GM04504 (cell line): ENCODE data around the gene YOD1.

Experiments used
- DNase-seq: peaks from one replicate; pipeline ENCODE4 v3.0.0-alpha.2; 2012; ENCODE audit warnings: low read depth

YOD1 gene

GRCh38 chr1:207025146-207025880 lies 25.7 kb downstream of the YOD1 start:
- no peak for DNase-seq

GRCh38 chr1:207024202-207025145 lies 26.5 kb downstream of the YOD1 start:
- no peak for DNase-seq

- DNase-seq, result no peak
Measured at GRCh38 chr1:207022996-207023679, 27.9 kb downstream of the YOD1 start.

- no peak for DNase-seq
Measured at GRCh38 chr1:207021876-207022596, 29.0 kb downstream of the YOD1 start.

GRCh38 chr1:207021139-207021861 lies 29.7 kb downstream of the YOD1 start:
- DNase-seq, result no peak

- DNase-seq, result no peak
Measured at GRCh38 chr1:207020709-207021107, 30.3 kb downstream of the YOD1 start.

- no peak for DNase-seq
Measured at GRCh38 chr1:207020065-207020708, 30.8 kb downstream of the YOD1 start.

GRCh38 chr1:207019661-207020060 lies 31.3 kb downstream of the YOD1 start:
- DNase-seq, result no peak

GRCh38 chr1:207019161-207019560 lies 31.8 kb downstream of the YOD1 start:
- DNase-seq, result no peak

- DNase-seq, result no peak
Measured at GRCh38 chr1:207018707-207019106, 32.3 kb downstream of the YOD1 start.

- DNase-seq, result no peak
Measured at GRCh38 chr1:207017615-207018559, 33.1 kb downstream of the YOD1 start.

- no peak for DNase-seq
Measured at GRCh38 chr1:207015791-207016190, 35.2 kb downstream of the YOD1 start.

- DNase-seq, result no peak
Measured at GRCh38 chr1:207014728-207015127, 36.3 kb downstream of the YOD1 start.

GRCh38 chr1:207013321-207014085 lies 37.5 kb downstream of the YOD1 start:
- DNase-seq, result no peak

- no peak for DNase-seq
Measured at GRCh38 chr1:207010726-207011125, 40.3 kb downstream of the YOD1 start.

- no peak for DNase-seq
Measured at GRCh38 chr1:207009945-207010344, 41.1 kb downstream of the YOD1 start.

- no peak for DNase-seq
Measured at GRCh38 chr1:207009182-207009850, 41.7 kb downstream of the YOD1 start.

GRCh38 chr1:207007352-207008033 lies 43.5 kb downstream of the YOD1 start:
- DNase-seq, result peak; percentile 83
